Natural killer cell (primary cell): ENCODE results near the gene SHROOM2. TPM values are rescaled to one million over a fixed set of nuclear protein-coding genes. Genes with fewer than 3 reads are reported as not detected.

Experiments used
- ATAC-seq, 3 donors: fragments of 150-1000 bp in 2 of 3; fragments of 200-7000 bp in 1 of 3; cut with Tn5 transposase; 1 replicate in 1 of 3; 2 replicates in 2 of 3; pipeline ENCODE4 v1.10.0; 2021; ENCODE audit warnings: mild to moderate bottlenecking in 2 of 3, moderate library complexity in 2 of 3
- DNase-seq, 2 donors: peaks; one replicate each; pipeline versions ENCODE4 v3.0.0 to v3.0.0-alpha.2; 2013 to 2021; ENCODE audit warnings: mixed read lengths in 1 of 2
- H3K27ac ChIP-seq: one replicate; pipeline ENCODE4 v1.5.1; 2013; ENCODE audit warnings: mild to moderate bottlenecking, low read length
- H3K27me3 ChIP-seq: one replicate; pipeline ENCODE4 v1.6.1; 2013; ENCODE audit warnings: low read length; ENCODE audit not compliant: control insufficient read depth, insufficient read depth
- H3K36me3 ChIP-seq: one replicate; pipeline ENCODE4 v1.6.1; 2013; ENCODE audit warnings: low read length; ENCODE audit not compliant: control insufficient read depth, insufficient read depth
- H3K4me1 ChIP-seq: one replicate; pipeline ENCODE4 v1.6.1; 2013; ENCODE audit warnings: low read length; ENCODE audit not compliant: control insufficient read depth, insufficient read depth
- H3K4me3 ChIP-seq: one replicate; pipeline ENCODE4 v1.5.1; 2013; ENCODE audit warnings: low read length
- H3K9me3 ChIP-seq: one replicate; pipeline ENCODE4 v1.6.1; 2013; ENCODE audit warnings: low read length; ENCODE audit not compliant: control insufficient read depth, insufficient read depth
- H3K27ac Mint-ChIP-seq, 2 donors: one replicate each; pipeline ENCODE4 v1.8.0; 2022; ENCODE audit warnings: mild to moderate bottlenecking in 2 of 2, mixed read lengths in 2 of 2, moderate library complexity in 1 of 2
- H3K27me3 Mint-ChIP-seq, 2 donors: one replicate each; pipeline ENCODE4 v1.8.0; 2022; ENCODE audit warnings: low read depth in 2 of 2, mixed read lengths in 2 of 2
- H3K36me3 Mint-ChIP-seq: one replicate; pipeline ENCODE4 v1.8.0; 2022; ENCODE audit warnings: mixed read lengths
- H3K4me1 Mint-ChIP-seq, 2 donors: one replicate each; pipeline ENCODE4 v1.8.0; 2022; ENCODE audit warnings: mixed read lengths in 2 of 2
- H3K4me3 Mint-ChIP-seq: one replicate; pipeline ENCODE4 v1.8.0; 2022; ENCODE audit warnings: mild to moderate bottlenecking, moderate library complexity, mixed read lengths
- H3K9me3 Mint-ChIP-seq, 2 donors: one replicate each; pipeline ENCODE4 v1.8.0; 2022; ENCODE audit warnings: mixed read lengths in 2 of 2
- WGBS: methylation state at CpG from one replicate; pipeline ENCODE4 v1.1.7; 2013; ENCODE audit warnings: missing lambda C conversion rate; ENCODE audit not compliant: insufficient coverage; 5-methylcytosine and 5-hydroxymethylcytosine counted together
- intact Hi-C: fragments of 100-400 bp; cut with micrococcal nuclease; formaldehyde crosslinking; loops from one replicate; pipeline ENCODE4 v1.14.2; 2022
- total RNA-seq, 4 donors: library from RNA; stranded (reverse); fragments of 120-200 nt in 1 of 4; gene quantifications; one replicate each; pipeline versions ENCODE4 v1.2.3 to v1.2.4, GENCODE V29; 2013 to 2022
- TF ChIP-seq, protein P1 (sequence below): fragments of 200-600 bp; IDR thresholded peaks from one replicate; pipeline ENCODE4 v1.8.0; 2022; ENCODE audit warnings: antibody characterized with exemption

The SHROOM2 gene
- total RNA-seq, 3 donors from 2014 or later (not counting 1 experiment from before 2014, with no cell fraction given): not detected

GRCh38 chrX:9911487-9911886 lies 125.3 kb downstream of the SHROOM2 start:
- no peak overlapping the region for H3K4me3 Mint-ChIP-seq
- H3K9me3 ChIP-seq: no peaks in the 10 kb centered on the region
- H3K4me3 ChIP-seq: no peak overlapping the region
- H3K27ac Mint-ChIP-seq: no peak overlapping the region
- 40% methylated on average over 7 of the region's 7 CpGs for WGBS
- no peaks in the 10 kb centered on the region for H3K9me3 Mint-ChIP-seq
- intact Hi-C loops: no loop called here
- no peak overlapping the region for H3K27ac ChIP-seq
- ATAC-seq (no peak), DNase-seq (no peak)
- no peaks in the 10 kb centered on the region for H3K36me3 ChIP-seq
- no peaks in the 10 kb centered on the region for H3K4me1 ChIP-seq
- peaks cover 4 to 11% of the 10 kb centered on the region in 2 donors for H3K27me3 Mint-ChIP-seq
- H3K36me3 Mint-ChIP-seq: no peaks in the 10 kb centered on the region
- TF ChIP-seq, protein P1, sequence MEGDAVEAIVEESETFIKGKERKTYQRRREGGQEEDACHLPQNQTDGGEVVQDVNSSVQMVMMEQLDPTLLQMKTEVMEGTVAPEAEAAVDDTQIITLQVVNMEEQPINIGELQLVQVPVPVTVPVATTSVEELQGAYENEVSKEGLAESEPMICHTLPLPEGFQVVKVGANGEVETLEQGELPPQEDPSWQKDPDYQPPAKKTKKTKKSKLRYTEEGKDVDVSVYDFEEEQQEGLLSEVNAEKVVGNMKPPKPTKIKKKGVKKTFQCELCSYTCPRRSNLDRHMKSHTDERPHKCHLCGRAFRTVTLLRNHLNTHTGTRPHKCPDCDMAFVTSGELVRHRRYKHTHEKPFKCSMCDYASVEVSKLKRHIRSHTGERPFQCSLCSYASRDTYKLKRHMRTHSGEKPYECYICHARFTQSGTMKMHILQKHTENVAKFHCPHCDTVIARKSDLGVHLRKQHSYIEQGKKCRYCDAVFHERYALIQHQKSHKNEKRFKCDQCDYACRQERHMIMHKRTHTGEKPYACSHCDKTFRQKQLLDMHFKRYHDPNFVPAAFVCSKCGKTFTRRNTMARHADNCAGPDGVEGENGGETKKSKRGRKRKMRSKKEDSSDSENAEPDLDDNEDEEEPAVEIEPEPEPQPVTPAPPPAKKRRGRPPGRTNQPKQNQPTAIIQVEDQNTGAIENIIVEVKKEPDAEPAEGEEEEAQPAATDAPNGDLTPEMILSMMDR: no peak
- H3K4me1 Mint-ChIP-seq: no peaks in the 10 kb centered on the region
- no peaks in the 10 kb centered on the region for H3K27me3 ChIP-seq

GRCh38 chrX:9912351-9913145 lies 126.3 kb downstream of the SHROOM2 start:
- Mint-ChIP-seq H3K4me1 (no peaks in the 10 kb centered on the region), H3K4me3 (no peak overlapping the region), H3K27me3 (peaks cover 4 to 11% of the 10 kb centered on the region in 2 donors), H3K27ac (no peak overlapping the region), H3K36me3 (no peaks in the 10 kb centered on the region), H3K9me3 (no peaks in the 10 kb centered on the region)
- Histone ChIP-seq H3K4me3 (no peak overlapping the region), H3K4me1 (no peaks in the 10 kb centered on the region), H3K9me3 (no peaks in the 10 kb centered on the region), H3K36me3 (no peaks in the 10 kb centered on the region), H3K27me3 (no peaks in the 10 kb centered on the region), H3K27ac (no peak overlapping the region)
- ATAC-seq (no peak), DNase-seq (no peak)
- intact Hi-C loops: no loop called here
- WGBS: 61% methylated on average over 31 of the region's 31 CpGs
- TF ChIP-seq, protein P1: no peak

GRCh38 chrX:9913146-9913433 lies 126.9 kb downstream of the SHROOM2 start:
- H3K4me1 Mint-ChIP-seq: no peaks in the 10 kb centered on the region
- no peaks in the 10 kb centered on the region for H3K36me3 Mint-ChIP-seq
- ATAC-seq: no peak
- Histone ChIP-seq H3K4me1 (no peaks in the 10 kb centered on the region), H3K4me3 (no peak overlapping the region), H3K27ac (no peak overlapping the region), H3K36me3 (no peaks in the 10 kb centered on the region), H3K9me3 (no peaks in the 10 kb centered on the region), H3K27me3 (no peaks in the 10 kb centered on the region)
- no peak overlapping the region for H3K4me3 Mint-ChIP-seq
- intact Hi-C loops: no loop called here
- no peaks in the 10 kb centered on the region for H3K9me3 Mint-ChIP-seq
- WGBS: 88% methylated on average over 4 of the region's 4 CpGs
- H3K27me3 Mint-ChIP-seq: peaks cover 4 to 11% of the 10 kb centered on the region in 2 donors
- TF ChIP-seq, protein P1: no peak
- H3K27ac Mint-ChIP-seq: no peak overlapping the region
- no peak for DNase-seq

- Histone ChIP-seq H3K9me3 (no peaks in the 10 kb centered on the region), H3K4me3 (no peak overlapping the region), H3K27me3 (no peaks in the 10 kb centered on the region), H3K27ac (no peak overlapping the region), H3K4me1 (no peaks in the 10 kb centered on the region), H3K36me3 (no peaks in the 10 kb centered on the region)
- peaks cover 7 to 8% of the 10 kb centered on the region in 2 donors for H3K27me3 Mint-ChIP-seq
- TF ChIP-seq, protein P1: no peak
- intact Hi-C loops: no loop called here
- H3K9me3 Mint-ChIP-seq: no peaks in the 10 kb centered on the region
- H3K4me3 Mint-ChIP-seq: no peak overlapping the region
- DNase-seq: no peak
- no peaks in the 10 kb centered on the region for H3K36me3 Mint-ChIP-seq
- WGBS: 93% methylated on average over 3 of the region's 5 CpGs
- H3K4me1 Mint-ChIP-seq: no peaks in the 10 kb centered on the region
- H3K27ac Mint-ChIP-seq: no peak overlapping the region
- no peak for ATAC-seq
These were observed 131.6 kb downstream of the SHROOM2 start for GRCh38 chrX:9917861-9918260.
